CD4-positive, CD25-positive, alpha-beta regulatory T cell (primary cell): ENCODE results near the gene MPPE1. TPM values are rescaled to one million over a fixed set of nuclear protein-coding genes. Genes with fewer than 3 reads are reported as not detected.
A peak's percentile ranks its signal among the peaks of the same experiment; 100 is the strongest.
"Not testable (repeated sequence)": the region's sequence is repeated elsewhere in the genome, so short reads cannot be mapped to it uniquely, and the experiment has no call there.

Source experiments
- ATAC-seq, 2 donors: fragments of 150-1000 bp; cut with Tn5 transposase; one replicate each; pipeline ENCODE4 v1.10.0; 2021; ENCODE audit warnings: low read depth in 2 of 2, moderate number of reproducible peaks in 2 of 2, moderate library complexity in 1 of 2
- DNase-seq, 3 donors: peaks; one replicate each; pipeline versions ENCODE4 v3.0.0 to v3.0.0-alpha.2; 2012 to 2022; ENCODE audit warnings: mixed read lengths in 1 of 3
- H3K27ac ChIP-seq: one replicate; pipeline ENCODE4 v1.7.0; 2013; ENCODE audit warnings: mild to moderate bottlenecking, low read length; ENCODE audit not compliant: insufficient read depth, poor library complexity, severe bottlenecking
- H3K27me3 ChIP-seq: one replicate; pipeline ENCODE4 v1.7.0; 2013; ENCODE audit warnings: low read length; ENCODE audit not compliant: control insufficient read depth, insufficient read depth
- H3K36me3 ChIP-seq: one replicate; pipeline ENCODE4 v1.7.0; 2013; ENCODE audit warnings: mild to moderate bottlenecking, low read length, moderate library complexity; ENCODE audit not compliant: control insufficient read depth, insufficient read depth
- H3K4me1 ChIP-seq: 2 replicates; pipeline ENCODE4 v1.7.0; 2013; ENCODE audit warnings: mild to moderate bottlenecking, low read length; ENCODE audit not compliant: insufficient read depth, control insufficient read depth, poor library complexity, severe bottlenecking
- H3K4me3 ChIP-seq: one replicate; pipeline ENCODE4 v1.7.0; 2013; ENCODE audit warnings: low read depth, mild to moderate bottlenecking, low read length, moderate library complexity
- H3K9me3 ChIP-seq, 2 experiments: 1 replicate in 1 of 2; 2 replicates in 1 of 2; pipeline ENCODE4 v1.7.0; 2013; ENCODE audit warnings: low read length in 2 of 2, mild to moderate bottlenecking in 1 of 2, moderate library complexity in 1 of 2; ENCODE audit not compliant: control insufficient read depth in 2 of 2
- H3K27ac Mint-ChIP-seq, 3 donors: one replicate each; pipeline ENCODE4 v1.8.0; 2020 to 2022; ENCODE audit warnings: mild to moderate bottlenecking in 3 of 3, mixed read lengths in 3 of 3, moderate library complexity in 2 of 3
- H3K27me3 Mint-ChIP-seq: one replicate; pipeline ENCODE4 v1.8.0; 2022; ENCODE audit warnings: mild to moderate bottlenecking, mixed read lengths
- H3K36me3 Mint-ChIP-seq: one replicate; pipeline ENCODE4 v1.8.0; 2020; ENCODE audit warnings: mixed read lengths
- H3K4me1 Mint-ChIP-seq, 4 donors: one replicate each; pipeline ENCODE4 v1.8.0; 2020 to 2022; ENCODE audit warnings: mixed read lengths in 4 of 4, mild to moderate bottlenecking in 1 of 4
- H3K4me3 Mint-ChIP-seq, 4 donors: one replicate each; pipeline ENCODE4 v1.8.0; 2020 to 2022; ENCODE audit warnings: mild to moderate bottlenecking in 4 of 4, mixed read lengths in 4 of 4, moderate library complexity in 3 of 4
- H3K9me3 Mint-ChIP-seq, 7 donors: one replicate each; pipeline ENCODE4 v1.8.0; 2020 to 2022; ENCODE audit warnings: mixed read lengths in 7 of 7, mild to moderate bottlenecking in 3 of 7, moderate library complexity in 2 of 7
- polyA plus RNA-seq, 4 donors: library from polyadenylated mRNA; unstranded; fragments of 300-500 nt; fragmentation: Illumina TruSeq; gene quantifications; one replicate each; pipeline ENCODE4 v1.2.3, GENCODE V29; 2021
- total RNA-seq: library from RNA; stranded (reverse); gene quantifications from one replicate; pipeline ENCODE4 v1.2.3, GENCODE V29; 2022

MPPE1 gene
- total and polyA plus RNA-seq, 5 donors from 2014 or later = 40.9 to 97.4 (median 59.6) TPM

GRCh38 chr18:11899063-11899462 lies 9.1 kb downstream of the MPPE1 start:
- peaks cover 47% of the 10 kb centered on the region for H3K36me3 ChIP-seq
- peaks cover 44% of the 10 kb centered on the region for H3K36me3 Mint-ChIP-seq
- DNase-seq (no peak), ATAC-seq (no peak)
- H3K27me3 ChIP-seq = no peaks in the 10 kb centered on the region
- no peaks in the 10 kb centered on the region for H3K9me3 ChIP-seq
- H3K4me1 ChIP-seq = no peaks in the 10 kb centered on the region
- no peaks in the 10 kb centered on the region for H3K27me3 Mint-ChIP-seq
- no peak overlapping the region for H3K4me3 Mint-ChIP-seq
- H3K27ac Mint-ChIP-seq = no peak overlapping the region
- peaks cover 4 to 13% (median 8%) of the 10 kb centered on the region in 4 donors for H3K4me1 Mint-ChIP-seq
- H3K4me3 ChIP-seq = no peak overlapping the region
- no peak overlapping the region for H3K27ac ChIP-seq
- H3K9me3 Mint-ChIP-seq = no peaks in the 10 kb centered on the region

DNA sequence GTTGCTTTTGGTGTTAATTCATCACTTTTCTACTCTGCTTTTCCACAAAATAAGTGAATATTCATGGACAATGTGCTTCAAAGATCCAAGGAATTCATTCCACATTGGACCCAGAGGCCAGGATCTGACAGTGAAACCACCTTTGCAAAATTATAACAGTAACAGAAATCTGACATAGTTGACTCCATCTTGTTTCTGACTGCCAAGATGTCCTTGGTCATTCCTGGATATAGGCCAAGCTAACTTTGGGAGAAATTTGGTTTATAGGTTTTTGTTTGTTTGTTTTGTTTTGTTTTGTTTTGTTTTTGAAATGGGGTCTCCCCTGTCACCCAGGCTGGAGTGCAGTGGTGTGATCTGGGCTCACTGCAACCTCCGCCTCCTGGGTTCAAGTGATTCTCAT lies 10.3 kb downstream of the MPPE1 start:
- DNase-seq = no peak
- no peak for ATAC-seq
- Mint-ChIP-seq H3K27ac (no peak overlapping the region), H3K9me3 (no peaks in the 10 kb centered on the region), H3K27me3 (no peaks in the 10 kb centered on the region), H3K4me1 (peaks cover 5 to 15% (median 11%) of the 10 kb centered on the region in 4 donors), H3K4me3 (no peak overlapping the region), H3K36me3 (peaks cover 51% of the 10 kb centered on the region)
- no peaks in the 10 kb centered on the region for H3K9me3 ChIP-seq
- H3K27me3 ChIP-seq = no peaks in the 10 kb centered on the region
- no peak overlapping the region for H3K27ac ChIP-seq
- no peaks in the 10 kb centered on the region for H3K4me1 ChIP-seq
- no peak overlapping the region for H3K4me3 ChIP-seq
- H3K36me3 ChIP-seq = peaks cover 50% of the 10 kb centered on the region

DNA sequence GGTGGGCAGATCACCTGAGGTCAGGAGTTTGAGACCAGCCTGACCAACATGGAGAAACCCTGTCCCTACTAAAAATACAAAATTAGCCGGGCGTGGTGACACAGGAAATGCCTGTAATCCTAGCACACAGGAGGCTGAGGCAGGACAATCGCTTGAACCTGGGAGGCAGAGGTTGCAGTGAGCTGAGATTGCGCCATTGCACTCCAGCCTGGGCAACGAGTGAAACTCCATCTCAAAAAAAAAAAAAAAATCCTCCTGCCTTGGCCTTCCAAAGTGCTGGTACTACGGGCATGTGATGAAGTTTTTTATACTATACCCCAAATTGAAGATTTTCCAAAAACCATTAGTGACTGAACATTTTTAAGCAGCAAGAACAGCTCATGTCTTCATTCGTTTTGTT lies 15.7 kb downstream of the MPPE1 start:
- ATAC-seq, H3K9me3 Mint-ChIP-seq, H3K27me3 ChIP-seq, DNase-seq, H3K4me3 Mint-ChIP-seq, H3K4me3 ChIP-seq, H3K9me3 ChIP-seq, H3K4me1 ChIP-seq, H3K27me3 Mint-ChIP-seq, H3K27ac ChIP-seq: not testable (repeated sequence)
- Mint-ChIP-seq H3K4me1 (peaks cover 5 to 11% (median 8%) of the 10 kb centered on the region in 4 donors), H3K36me3 (peaks cover 56% of the 10 kb centered on the region), H3K27ac (peak overlapping the region in 2 of 3 donors; percentile 47 to 62)
- H3K36me3 ChIP-seq = peaks cover 63% of the 10 kb centered on the region

DNA sequence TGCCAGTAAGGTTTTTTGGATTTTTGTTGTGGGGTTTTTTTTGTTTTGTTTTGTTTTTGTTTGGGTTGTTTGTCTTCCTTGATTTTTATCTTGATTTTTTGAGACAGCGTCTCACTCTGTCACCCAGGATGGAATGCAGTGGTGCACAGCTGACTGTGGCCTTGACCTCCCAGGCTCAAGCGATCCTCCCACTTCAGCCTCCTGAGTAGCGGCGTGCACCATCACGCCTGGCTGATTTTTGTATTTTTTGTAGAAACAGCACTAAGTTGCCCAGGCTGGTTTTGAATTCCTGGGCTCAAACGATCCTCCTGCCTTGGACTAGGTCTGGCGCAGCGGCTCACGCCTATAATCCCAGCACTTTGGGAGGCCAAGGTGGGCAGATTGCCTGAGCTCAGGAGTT lies 16.4 kb downstream of the MPPE1 start:
- ATAC-seq (no peak), DNase-seq (no peak)
- Mint-ChIP-seq H3K4me3 (no peak overlapping the region), H3K9me3 (no peaks in the 10 kb centered on the region), H3K27ac (no peak overlapping the region), H3K36me3 (peaks cover 54% of the 10 kb centered on the region), H3K27me3 (no peaks in the 10 kb centered on the region), H3K4me1 (peaks cover 5 to 15% (median 8%) of the 10 kb centered on the region in 4 donors)
- Histone ChIP-seq H3K36me3 (peaks cover 69% of the 10 kb centered on the region), H3K27ac (no peak overlapping the region), H3K27me3 (no peaks in the 10 kb centered on the region), H3K4me3 (no peak overlapping the region), H3K9me3 (no peaks in the 10 kb centered on the region), H3K4me1 (no peaks in the 10 kb centered on the region)

DNA sequence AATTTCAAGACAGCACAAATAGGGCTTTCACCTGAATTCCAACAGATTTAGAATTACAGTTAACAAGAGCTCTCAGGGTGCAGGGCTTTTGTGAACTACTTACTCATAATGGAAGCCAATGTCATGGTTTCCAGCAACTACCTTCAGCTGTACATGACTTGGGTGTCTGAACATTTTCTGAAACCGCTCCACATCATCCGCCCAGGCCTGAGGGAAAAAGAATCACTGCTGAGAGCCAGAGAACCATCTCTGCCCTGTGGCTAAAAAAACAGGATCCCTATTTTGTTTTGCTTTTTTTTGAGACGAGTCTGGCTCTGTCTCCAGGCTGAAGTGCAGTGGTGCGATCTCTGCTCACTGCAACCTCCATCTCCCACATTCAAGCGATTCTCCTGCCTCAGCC lies 18.8 kb downstream of the MPPE1 start:
- DNase-seq (no peak), ATAC-seq (no peak)
- Histone ChIP-seq H3K36me3 (peaks cover 73% of the 10 kb centered on the region), H3K9me3 (no peaks in the 10 kb centered on the region), H3K27ac (no peak overlapping the region), H3K4me3 (no peak overlapping the region), H3K27me3 (no peaks in the 10 kb centered on the region), H3K4me1 (no peaks in the 10 kb centered on the region)
- Mint-ChIP-seq H3K27me3 (no peaks in the 10 kb centered on the region), H3K9me3 (no peaks in the 10 kb centered on the region), H3K36me3 (peaks cover 54% of the 10 kb centered on the region), H3K27ac (peak overlapping the region in 1 of 3 donors; percentile 58), H3K4me3 (no peak overlapping the region), H3K4me1 (peaks cover 5 to 15% (median 8%) of the 10 kb centered on the region in 4 donors)

GRCh38 chr18:11888726-11889125 lies 19.4 kb downstream of the MPPE1 start:
- H3K36me3 Mint-ChIP-seq = peaks cover 55% of the 10 kb centered on the region
- no peak overlapping the region for H3K27ac Mint-ChIP-seq

GRCh38 chr18:11887328-11888128 lies 20.6 kb downstream of the MPPE1 start:
- H3K4me3 Mint-ChIP-seq = no peak overlapping the region
- no peaks in the 10 kb centered on the region for H3K4me1 ChIP-seq
- H3K4me1 Mint-ChIP-seq = peaks cover 0 to 7% (median under 1%) of the 10 kb centered on the region in 4 donors
- peaks cover 72% of the 10 kb centered on the region for H3K36me3 ChIP-seq
- H3K9me3 Mint-ChIP-seq = no peaks in the 10 kb centered on the region
- ATAC-seq (no peak), DNase-seq (no peak)
- no peak overlapping the region for H3K27ac ChIP-seq
- no peak overlapping the region for H3K4me3 ChIP-seq
- no peaks in the 10 kb centered on the region for H3K27me3 Mint-ChIP-seq
- H3K27ac Mint-ChIP-seq = peak overlapping the region in 2 of 3 donors; percentile 21 to 62
- H3K27me3 ChIP-seq = no peaks in the 10 kb centered on the region
- H3K9me3 ChIP-seq = no peaks in the 10 kb centered on the region
- peaks cover 47% of the 10 kb centered on the region for H3K36me3 Mint-ChIP-seq

More at GRCh38 chr18:11888726-11889125, 19.4 kb downstream of the MPPE1 start:
- no peaks in the 10 kb centered on the region for H3K9me3 ChIP-seq
- DNase-seq (no peak), ATAC-seq (no peak)
- Mint-ChIP-seq H3K4me3 (no peak overlapping the region), H3K4me1 (peaks cover 3 to 15% (median 5%) of the 10 kb centered on the region in 4 donors), H3K27me3 (no peaks in the 10 kb centered on the region), H3K9me3 (no peaks in the 10 kb centered on the region)
- H3K4me1 ChIP-seq = no peaks in the 10 kb centered on the region
- no peaks in the 10 kb centered on the region for H3K27me3 ChIP-seq
- H3K4me3 ChIP-seq = no peak overlapping the region
- no peak overlapping the region for H3K27ac ChIP-seq
- H3K36me3 ChIP-seq = peaks cover 76% of the 10 kb centered on the region

DNA sequence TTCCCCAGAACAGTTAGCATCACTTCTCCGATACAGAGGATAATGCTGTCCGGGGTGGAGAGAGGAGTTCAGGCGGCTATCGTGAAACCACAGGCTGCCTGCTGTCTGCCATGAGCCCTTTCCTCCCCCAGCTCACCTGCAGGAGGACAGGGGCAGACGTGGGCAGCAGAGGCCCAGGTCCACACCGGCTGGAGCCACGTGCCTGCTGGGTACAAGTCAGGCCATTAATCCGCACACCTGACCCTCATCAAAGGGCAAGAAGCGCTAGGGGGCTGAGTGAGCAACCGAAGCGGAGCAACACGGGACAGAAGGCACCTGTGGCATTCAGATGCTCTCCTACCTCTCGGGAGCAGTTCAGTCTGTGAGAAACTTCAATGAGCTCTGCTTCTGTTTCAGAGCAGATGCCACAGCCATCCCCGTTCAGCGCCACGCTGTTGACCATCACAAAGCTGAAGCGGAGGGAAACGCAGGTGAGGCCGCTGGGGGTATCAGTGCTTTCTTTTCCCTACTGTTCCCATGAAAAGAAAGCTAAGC lies 21.5 kb downstream of the MPPE1 start:
- H3K27ac ChIP-seq = no peak overlapping the region
- H3K27me3 ChIP-seq = no peaks in the 10 kb centered on the region
- ATAC-seq = no peak
- H3K27me3 Mint-ChIP-seq = no peaks in the 10 kb centered on the region
- H3K9me3 Mint-ChIP-seq = no peaks in the 10 kb centered on the region
- no peak overlapping the region for H3K4me3 ChIP-seq
- peaks cover 52% of the 10 kb centered on the region for H3K36me3 Mint-ChIP-seq
- no peak for DNase-seq
- no peak overlapping the region for H3K27ac Mint-ChIP-seq
- H3K9me3 ChIP-seq = no peaks in the 10 kb centered on the region
- H3K4me1 ChIP-seq = no peaks in the 10 kb centered on the region
- peaks cover 0 to 7% (median 0%) of the 10 kb centered on the region in 4 donors for H3K4me1 Mint-ChIP-seq
- no peak overlapping the region for H3K4me3 Mint-ChIP-seq
- H3K36me3 ChIP-seq = peaks cover 69% of the 10 kb centered on the region
